Astrocyte (in vitro differentiated cells and primary cell): ENCODE data around the gene ZDHHC1.

Source experiments
- CTCF ChIP-seq: IDR thresholded peaks from 2 replicates; pipeline ENCODE4 v1.5.1; 2011; ENCODE audit warnings: low read depth, mild to moderate bottlenecking, inconsistent platforms, low read length, moderate library complexity; ENCODE audit not compliant: insufficient read depth
- EZH2 ChIP-seq: IDR thresholded peaks from 2 replicates; pipeline ENCODE4 v1.6.1; 2012; ENCODE audit warnings: mild to moderate bottlenecking, low read length, inconsistent platforms; ENCODE audit not compliant: insufficient read depth

DNA sequence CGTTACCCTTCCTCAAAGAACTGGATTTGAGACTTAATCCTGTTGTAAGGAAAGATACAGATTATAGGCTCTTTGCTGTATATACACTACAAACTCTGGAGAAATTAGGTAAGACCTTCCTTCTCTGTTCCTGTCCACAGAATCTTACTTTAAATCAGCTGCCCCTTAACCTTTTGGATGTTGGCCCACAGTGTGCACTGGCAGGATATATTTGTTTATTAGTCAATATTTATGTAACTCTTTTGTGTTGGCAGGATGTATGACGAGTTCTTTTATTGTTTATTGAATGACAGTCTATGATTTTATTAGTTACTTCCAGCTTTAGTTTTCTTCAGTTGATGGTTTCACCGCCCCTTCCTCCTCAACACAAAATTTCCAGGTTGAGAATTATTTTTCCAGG lies 69.9 kb downstream of the ZDHHC1 start:
- TF ChIP-seq CTCF (no peak), EZH2 (no peak)
